Memory B cell (primary cell): Measurements from ENCODE around the gene ATAD1.
A peak's percentile ranks its signal among the peaks of the same experiment; 100 is the strongest.
"Not testable (repeated sequence)": the region's sequence is repeated elsewhere in the genome, so short reads cannot be mapped to it uniquely, and the experiment has no call there.

Experiments
- ATAC-seq: fragments of 150-1000 bp; cut with Tn5 transposase; 2 replicates; pipeline ENCODE4 v1.10.0; 2021; ENCODE audit warnings: low read depth, mild to moderate bottlenecking, moderate library complexity
- DNase-seq, 2 donors: peaks; one replicate each; pipeline ENCODE4 v3.0.0; 2022; ENCODE audit warnings: low spot score in 2 of 2
- H3K27ac Mint-ChIP-seq: one replicate; pipeline ENCODE4 v1.8.0; 2022; ENCODE audit warnings: mild to moderate bottlenecking, moderate library complexity, mixed read lengths
- H3K27me3 Mint-ChIP-seq: one replicate; pipeline ENCODE4 v1.8.0; 2022; ENCODE audit warnings: mixed read lengths
- H3K36me3 Mint-ChIP-seq: one replicate; pipeline ENCODE4 v1.8.0; 2022; ENCODE audit warnings: mild to moderate bottlenecking, mixed read lengths
- H3K4me1 Mint-ChIP-seq: one replicate; pipeline ENCODE4 v1.8.0; 2022; ENCODE audit warnings: mixed read lengths
- H3K4me3 Mint-ChIP-seq: one replicate; pipeline ENCODE4 v1.8.0; 2022; ENCODE audit warnings: mild to moderate bottlenecking, moderate library complexity, mixed read lengths
- H3K9me3 Mint-ChIP-seq: one replicate; pipeline ENCODE4 v1.8.0; 2022; ENCODE audit warnings: mixed read lengths

Gene ATAD1

GRCh38 chr10:87801813-87802435 lies 16.1 kb downstream of the ATAD1 start:
- DNase-seq, H3K27me3 Mint-ChIP-seq, H3K27ac Mint-ChIP-seq, ATAC-seq, H3K4me3 Mint-ChIP-seq: not testable (repeated sequence)
- peaks cover 56% of the 10 kb centered on the region for H3K36me3 Mint-ChIP-seq
- peaks cover 24% of the 10 kb centered on the region for H3K4me1 Mint-ChIP-seq
- H3K9me3 Mint-ChIP-seq: peaks cover 11% of the 10 kb centered on the region

- Mint-ChIP-seq H3K36me3 (peaks cover 39% of the 10 kb centered on the region), H3K27me3 (no peaks in the 10 kb centered on the region), H3K27ac (no peak overlapping the region), H3K9me3 (peaks cover 4% of the 10 kb centered on the region), H3K4me3 (no peak overlapping the region), H3K4me1 (peaks cover 18% of the 10 kb centered on the region)
- DNase-seq: no peak
- no peak for ATAC-seq
These were observed 18.2 kb downstream of the ATAD1 start for GRCh38 chr10:87799860-87800259.

- ATAC-seq (no peak), DNase-seq (no peak)
- H3K27ac Mint-ChIP-seq: peak overlapping the region; percentile 42
- H3K36me3 Mint-ChIP-seq: peaks cover 25% of the 10 kb centered on the region
- no peaks in the 10 kb centered on the region for H3K27me3 Mint-ChIP-seq
- peaks cover 20% of the 10 kb centered on the region for H3K4me1 Mint-ChIP-seq
- peaks cover 4% of the 10 kb centered on the region for H3K9me3 Mint-ChIP-seq
- no peak overlapping the region for H3K4me3 Mint-ChIP-seq
These were observed 19.9 kb downstream of the ATAD1 start for GRCh38 chr10:87798082-87798481.

GRCh38 chr10:87794285-87794684 lies 23.7 kb downstream of the ATAD1 start:
- H3K27me3 Mint-ChIP-seq: no peaks in the 10 kb centered on the region
- H3K36me3 Mint-ChIP-seq: peaks cover 14% of the 10 kb centered on the region
- no peak overlapping the region for H3K4me3 Mint-ChIP-seq
- H3K4me1 Mint-ChIP-seq: peaks cover 27% of the 10 kb centered on the region
- no peak for ATAC-seq
- no peak for DNase-seq
- H3K9me3 Mint-ChIP-seq: no peaks in the 10 kb centered on the region
- peak overlapping the region; percentile 78 for H3K27ac Mint-ChIP-seq

- Mint-ChIP-seq H3K27me3 (no peaks in the 10 kb centered on the region), H3K27ac (no peak overlapping the region), H3K9me3 (no peaks in the 10 kb centered on the region), H3K36me3 (peaks cover 14% of the 10 kb centered on the region), H3K4me3 (no peak overlapping the region), H3K4me1 (peaks cover 13% of the 10 kb centered on the region)
- ATAC-seq (no peak), DNase-seq (no peak)
These were observed 27.8 kb downstream of the ATAD1 start for GRCh38 chr10:87790185-87790584.

- ATAC-seq: no peak
- Mint-ChIP-seq H3K9me3 (no peaks in the 10 kb centered on the region), H3K36me3 (peaks cover 24% of the 10 kb centered on the region), H3K4me1 (peaks cover 4% of the 10 kb centered on the region), H3K4me3 (no peak overlapping the region), H3K27ac (peak overlapping the region; percentile 57), H3K27me3 (no peaks in the 10 kb centered on the region)
- no peak for DNase-seq
These were observed 31.6 kb downstream of the ATAD1 start for GRCh38 chr10:87786421-87786820.

GRCh38 chr10:87782721-87783120 lies 35.3 kb downstream of the ATAD1 start:
- Mint-ChIP-seq H3K27ac (no peak overlapping the region), H3K4me1 (no peaks in the 10 kb centered on the region)
- DNase-seq: no peak

GRCh38 chr10:87781545-87781944 lies 36.5 kb downstream of the ATAD1 start:
- H3K9me3 Mint-ChIP-seq: no peaks in the 10 kb centered on the region
- ATAC-seq: no peak
- peaks cover 18% of the 10 kb centered on the region for H3K36me3 Mint-ChIP-seq
- DNase-seq: no peak
- no peaks in the 10 kb centered on the region for H3K4me1 Mint-ChIP-seq
- H3K27ac Mint-ChIP-seq: peak overlapping the region; percentile 12
- no peak overlapping the region for H3K4me3 Mint-ChIP-seq
- no peaks in the 10 kb centered on the region for H3K27me3 Mint-ChIP-seq

More at GRCh38 chr10:87782721-87783120, 35.3 kb downstream of the ATAD1 start:
- Mint-ChIP-seq H3K4me3 (no peak overlapping the region), H3K27me3 (no peaks in the 10 kb centered on the region), H3K36me3 (peaks cover 15% of the 10 kb centered on the region), H3K9me3 (no peaks in the 10 kb centered on the region)
- ATAC-seq: no peak

- Mint-ChIP-seq H3K9me3 (no peaks in the 10 kb centered on the region), H3K36me3 (peaks cover 12% of the 10 kb centered on the region), H3K4me3 (no peak overlapping the region), H3K27me3 (no peaks in the 10 kb centered on the region), H3K4me1 (no peaks in the 10 kb centered on the region), H3K27ac (no peak overlapping the region)
- DNase-seq: no peak
- no peak for ATAC-seq
These were observed 41.7 kb downstream of the ATAD1 start for GRCh38 chr10:87776328-87776727.

GRCh38 chr10:87775766-87776165 lies 42.3 kb downstream of the ATAD1 start:
- Mint-ChIP-seq H3K27me3 (no peaks in the 10 kb centered on the region), H3K4me1 (no peaks in the 10 kb centered on the region), H3K27ac (no peak overlapping the region), H3K4me3 (no peak overlapping the region), H3K9me3 (no peaks in the 10 kb centered on the region), H3K36me3 (peaks cover 11% of the 10 kb centered on the region)
- ATAC-seq (no peak), DNase-seq (no peak)

- ATAC-seq (peak; percentile 38), DNase-seq (no peak)
- no peak overlapping the region for H3K4me3 Mint-ChIP-seq
- peaks cover 14% of the 10 kb centered on the region for H3K36me3 Mint-ChIP-seq
- no peak overlapping the region for H3K27ac Mint-ChIP-seq
- H3K9me3 Mint-ChIP-seq: no peaks in the 10 kb centered on the region
- H3K4me1 Mint-ChIP-seq: no peaks in the 10 kb centered on the region
- no peaks in the 10 kb centered on the region for H3K27me3 Mint-ChIP-seq
These were observed 46.0 kb downstream of the ATAD1 start for GRCh38 chr10:87771871-87772500.

- peaks cover 19% of the 10 kb centered on the region for H3K36me3 Mint-ChIP-seq
- peak overlapping the region; percentile 20 for H3K27ac Mint-ChIP-seq
- DNase-seq (no peak), ATAC-seq (no peak)
- no peaks in the 10 kb centered on the region for H3K9me3 Mint-ChIP-seq
- no peaks in the 10 kb centered on the region for H3K4me1 Mint-ChIP-seq
- no peak overlapping the region for H3K4me3 Mint-ChIP-seq
- no peaks in the 10 kb centered on the region for H3K27me3 Mint-ChIP-seq
These were observed 50.8 kb downstream of the ATAD1 start for GRCh38 chr10:87767253-87767652.

GRCh38 chr10:87765666-87766376 lies 52.2 kb downstream of the ATAD1 start:
- Mint-ChIP-seq H3K9me3 (no peaks in the 10 kb centered on the region), H3K4me3 (no peak overlapping the region), H3K36me3 (peaks cover 18% of the 10 kb centered on the region), H3K4me1 (no peaks in the 10 kb centered on the region), H3K27me3 (no peaks in the 10 kb centered on the region), H3K27ac (no peak overlapping the region)
- ATAC-seq (no peak), DNase-seq (no peak)

- no peak overlapping the region for H3K27ac Mint-ChIP-seq
These were observed 53.7 kb downstream of the ATAD1 start for GRCh38 chr10:87764072-87764934.

More at GRCh38 chr10:87764072-87764934, 53.7 kb downstream of the ATAD1 start:
- Mint-ChIP-seq H3K9me3 (no peaks in the 10 kb centered on the region), H3K4me1 (no peaks in the 10 kb centered on the region), H3K27me3 (no peaks in the 10 kb centered on the region), H3K4me3 (no peak overlapping the region), H3K36me3 (peaks cover 19% of the 10 kb centered on the region)
- ATAC-seq (no peak), DNase-seq (no peak)
